ENCODE measurements around the gene AOC1.
"Not testable (repeated sequence)": the region's sequence is repeated elsewhere in the genome, so short reads cannot be mapped to it uniquely, and the experiment has no call there.

The AOC1 gene

GRCh38 chr7:150898475-150899011 is 46.2 kb downstream of the AOC1 start:
- peak; percentile 59 for DNase-seq

- no peak for DNase-seq
These were observed 48.4 kb downstream of the AOC1 start for GRCh38 chr7:150900675-150901074.

DNA sequence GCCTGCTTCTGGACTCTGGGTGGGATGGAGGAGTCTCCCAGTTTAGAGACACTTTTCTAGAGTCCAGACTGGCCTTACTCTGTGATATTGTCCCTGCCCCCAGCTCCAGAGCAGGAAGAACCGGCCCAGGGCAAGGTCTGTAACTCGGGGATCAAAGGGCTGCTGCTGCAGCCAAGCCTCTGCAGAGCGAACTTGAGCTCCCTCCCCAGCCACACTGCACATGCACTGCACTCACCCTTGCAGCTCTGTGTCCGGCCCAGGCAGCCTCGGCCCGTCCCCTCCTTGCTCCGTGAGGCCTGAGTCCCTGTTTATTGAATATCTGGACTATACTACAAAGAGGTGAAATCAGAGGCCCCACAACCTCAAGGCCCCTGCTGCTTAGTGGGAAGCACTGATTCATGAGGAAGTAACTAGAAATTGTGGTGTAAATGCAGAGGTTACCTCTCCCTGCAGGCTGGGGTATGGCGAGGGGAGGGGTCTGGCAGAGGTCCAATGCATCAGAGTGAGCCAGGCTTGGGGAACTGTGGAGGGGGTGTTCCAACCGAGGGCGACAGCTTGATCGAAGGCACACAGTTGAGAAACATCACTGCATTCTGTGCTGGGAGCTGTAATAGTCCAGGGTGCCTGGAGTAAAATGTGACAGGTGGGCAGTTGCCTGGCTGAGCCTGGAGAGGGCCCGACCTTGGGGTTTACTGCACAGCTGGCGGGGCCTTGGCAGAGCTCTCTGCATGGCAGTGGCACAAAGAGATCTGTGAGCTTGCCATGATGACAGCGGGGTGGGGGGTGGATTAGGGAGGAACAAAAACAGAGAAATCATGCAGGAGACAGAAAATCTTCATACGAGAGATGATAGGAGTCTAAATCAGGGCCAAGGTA is 49.1 kb downstream of the AOC1 start:
- DNase-seq: peak; percentile 28

DNA sequence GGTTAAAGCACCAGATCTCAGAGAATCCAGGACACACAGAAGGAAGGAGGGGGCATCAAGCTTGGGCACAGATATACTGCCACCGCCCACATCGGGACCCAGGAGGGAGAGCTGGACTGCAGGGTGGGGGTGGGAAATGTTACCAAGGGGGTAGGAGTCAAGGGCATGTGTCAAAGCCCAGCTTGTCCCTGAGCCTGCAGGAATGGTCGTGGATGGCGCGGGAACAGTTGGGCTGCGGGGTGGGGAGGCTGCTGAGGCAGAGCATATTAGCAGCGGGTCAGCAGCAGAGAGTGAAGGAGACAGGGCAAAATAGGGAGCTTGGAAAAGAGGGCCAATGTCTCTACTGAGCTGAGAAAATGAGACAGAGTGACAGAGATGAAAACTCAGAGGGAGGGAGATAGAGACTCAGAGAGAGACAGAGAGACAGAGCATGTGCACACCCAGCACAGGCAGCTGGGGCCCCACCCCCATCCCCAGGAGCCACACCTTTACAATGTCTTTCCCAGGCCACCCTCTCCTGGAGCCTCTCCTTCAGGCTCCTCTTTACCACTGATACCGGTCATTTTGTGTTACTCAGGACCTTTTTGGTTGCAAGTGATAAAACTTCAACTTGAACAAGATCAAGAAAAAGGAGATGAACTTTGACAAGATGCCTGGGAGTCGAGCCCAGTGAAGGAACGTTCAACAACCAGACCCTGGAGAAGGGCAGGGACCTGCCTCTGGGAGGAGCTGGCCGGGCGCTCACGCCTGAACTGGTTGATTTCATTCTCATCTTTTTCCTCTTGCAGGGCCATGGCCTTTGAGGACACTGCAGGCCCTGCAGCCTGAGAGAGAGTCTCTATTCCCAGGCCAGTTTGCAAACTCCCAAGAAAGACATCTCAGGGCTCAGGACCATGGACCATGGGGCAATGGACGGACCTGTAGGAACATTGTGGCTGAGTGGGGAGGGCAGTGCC is 50.0 kb downstream of the AOC1 start:
- no peak for DNase-seq

DNA sequence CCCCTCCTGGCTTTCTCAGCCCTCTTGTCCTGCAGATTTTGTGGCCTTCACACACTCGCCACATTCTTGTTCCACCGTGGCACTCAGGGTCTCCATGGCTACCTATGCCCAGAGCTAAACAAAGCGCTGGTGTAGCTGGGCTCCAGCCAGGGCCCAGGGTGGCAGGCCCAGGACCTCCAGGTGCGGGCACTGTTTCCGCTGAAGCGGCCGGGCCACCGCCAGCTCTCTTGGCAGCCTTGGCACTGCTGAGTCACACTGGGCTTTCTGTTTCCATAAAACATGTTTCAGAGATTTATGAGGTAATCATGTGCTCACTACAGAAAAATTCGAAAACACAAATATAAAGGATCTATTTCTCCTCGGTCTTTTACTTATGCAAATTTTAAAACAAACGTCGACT is 51.3 kb downstream of the AOC1 start:
- peak; percentile 30 for DNase-seq

- DNase-seq: no peak
These were observed 51.9 kb downstream of the AOC1 start for GRCh38 chr7:150904011-150904909.

DNA sequence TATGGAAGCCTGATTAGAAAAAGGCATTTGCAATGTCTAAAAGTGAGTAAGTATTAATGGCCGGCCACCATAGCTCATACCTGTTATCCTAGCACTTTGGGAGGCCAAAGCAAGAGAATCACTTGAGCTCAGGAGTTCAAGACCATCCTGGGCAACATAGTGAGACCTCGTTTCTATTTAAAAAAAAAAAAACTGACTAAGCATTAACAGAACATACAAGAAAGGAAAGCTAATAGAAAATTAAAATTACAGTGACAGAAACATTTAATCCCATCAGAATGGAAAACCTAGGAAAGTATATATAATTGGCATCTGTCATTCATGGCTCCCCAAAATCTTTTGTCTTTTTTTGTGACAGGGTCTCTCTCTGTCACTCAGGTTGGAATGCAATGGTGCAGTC is 55.9 kb downstream of the AOC1 start:
- DNase-seq: no peak

GRCh38 chr7:150909200-150909995 is 57.1 kb downstream of the AOC1 start:
- DNase-seq: no peak

- DNase-seq: not testable (repeated sequence)
These were observed 58.1 kb downstream of the AOC1 start for GRCh38 chr7:150910305-150910995.

GRCh38 chr7:150910996-150911422 is 58.7 kb downstream of the AOC1 start:
- no peak for DNase-seq

Measured in midbrain (tissue), 1 donor.